Measurements from ENCODE around the gene SLC7A7.
"Not testable (repeated sequence)": the region's sequence is repeated elsewhere in the genome, so short reads cannot be mapped to it uniquely, and the experiment has no call there.

The SLC7A7 gene

DNA sequence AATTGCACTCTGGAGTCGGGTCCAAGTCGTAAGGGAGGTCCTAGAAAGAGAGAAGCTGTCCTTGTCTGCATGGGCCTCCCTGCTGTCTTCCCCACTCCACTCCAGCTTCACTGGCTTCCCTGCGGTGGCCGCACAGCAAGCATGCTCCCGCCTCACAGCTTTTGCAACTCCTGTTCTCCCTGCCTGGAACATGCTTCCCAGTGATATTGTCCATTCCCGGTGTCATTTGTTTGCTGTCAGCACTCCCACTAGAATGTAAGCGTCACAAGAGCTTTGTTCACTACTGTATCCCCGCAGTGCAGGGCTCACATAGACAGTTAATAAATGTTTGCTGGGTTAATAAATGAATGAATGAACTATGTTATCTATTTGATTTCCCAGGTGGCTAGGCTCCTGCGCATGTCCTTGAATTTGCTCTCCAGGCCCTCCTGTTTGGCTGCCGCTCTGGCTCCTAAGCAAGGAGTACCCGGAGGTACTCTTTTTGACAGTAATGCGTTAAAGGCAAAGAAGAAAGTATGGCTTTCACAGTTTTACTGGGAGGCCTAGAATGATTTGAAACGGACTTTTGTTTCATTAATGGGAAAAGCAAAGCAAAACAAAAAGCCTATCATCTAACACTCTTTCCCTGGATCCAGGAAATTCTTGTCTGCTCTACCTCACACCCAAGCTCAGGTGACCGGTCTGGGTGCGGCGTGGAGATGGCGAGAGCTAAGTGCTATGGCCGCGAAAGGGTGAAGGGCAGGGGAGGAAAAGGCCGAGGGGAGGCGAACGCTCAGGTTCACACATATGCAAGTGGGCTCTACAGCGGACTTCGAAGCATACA lies 6.2 kb upstream of the SLC7A7 start:
- no peak for DNase-seq (ENCODE audit: low spot score)

DNA sequence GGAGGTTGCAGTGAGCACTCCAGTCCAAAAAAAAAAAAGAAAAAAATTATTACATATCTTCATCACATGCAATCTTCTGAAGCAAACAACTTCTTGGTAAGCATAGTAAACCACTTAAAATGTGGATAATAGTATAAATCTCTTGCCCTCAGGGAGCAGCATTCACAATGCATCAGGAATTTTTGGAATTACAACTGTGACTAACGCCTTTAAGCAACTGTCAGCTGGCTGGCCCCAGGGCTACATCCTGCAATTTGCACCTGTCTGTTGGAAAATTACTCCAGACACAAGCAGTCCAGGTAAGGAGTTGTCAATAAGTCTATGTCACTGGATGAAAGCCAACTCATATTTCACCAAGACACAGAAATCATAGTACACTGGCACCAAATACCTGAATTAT lies 5.5 kb upstream of the SLC7A7 start:
- DNase-seq (ENCODE audit: low spot score): no peak

DNA sequence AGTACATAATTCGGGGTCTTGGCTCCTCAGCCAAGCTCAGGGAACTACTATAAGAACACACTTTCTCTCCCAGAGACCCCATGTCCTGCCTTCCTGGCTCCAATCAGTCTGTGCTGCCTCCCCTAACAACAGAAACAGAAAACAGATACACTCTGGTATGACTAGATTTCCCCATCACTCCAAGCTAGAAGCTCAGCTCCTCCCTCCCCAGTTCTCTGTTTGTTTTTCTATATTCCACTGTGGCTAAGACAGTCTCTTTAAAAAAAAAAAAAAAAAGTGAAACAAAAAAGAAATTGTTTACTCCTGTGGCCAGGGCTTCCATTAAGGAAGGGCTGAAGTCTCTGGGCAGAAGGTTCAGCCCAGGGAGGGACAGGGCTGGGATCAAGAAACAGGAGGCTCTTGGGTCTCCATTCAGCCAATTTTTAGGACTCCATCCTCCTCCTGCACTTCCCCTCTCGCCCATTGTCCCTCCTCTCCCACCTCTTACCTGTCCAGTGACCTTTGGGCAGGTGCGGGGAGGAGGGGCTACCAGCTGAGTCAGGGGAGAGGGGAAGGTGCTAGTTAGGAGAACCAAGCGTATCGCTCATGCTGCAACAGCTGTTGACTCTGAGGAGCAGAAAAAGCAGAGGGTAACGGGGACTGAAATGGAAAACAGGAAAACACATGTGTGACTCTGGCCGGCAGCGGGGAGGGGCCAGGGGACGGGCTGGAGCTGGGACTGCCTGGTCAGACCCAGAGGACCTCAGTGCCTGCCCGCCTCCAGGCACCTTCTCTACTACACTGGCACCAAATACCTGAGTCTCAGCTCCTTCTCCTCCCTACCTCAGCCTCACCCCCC lies 4.1 kb upstream of the SLC7A7 start:
- no peak for DNase-seq (ENCODE audit: low spot score)

DNA sequence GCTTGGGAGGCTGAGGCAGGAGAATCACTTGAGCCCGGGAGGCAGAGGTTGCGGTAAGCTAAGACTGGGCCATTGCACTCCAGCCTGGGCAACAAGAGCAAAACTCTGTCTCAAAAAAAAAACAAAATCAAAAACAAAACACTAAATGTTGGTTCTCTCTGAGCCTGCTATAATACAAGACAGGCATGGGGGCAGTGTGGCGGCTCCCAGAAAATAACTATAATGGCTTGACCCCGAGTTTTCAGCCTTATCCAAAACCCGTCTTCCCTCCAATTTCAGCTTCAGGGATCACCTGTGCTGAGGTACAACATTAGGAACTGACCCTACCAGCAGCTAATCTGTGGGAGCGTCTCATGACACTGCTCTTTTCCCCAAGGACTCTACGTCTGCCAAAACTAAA lies 862 bp downstream of the SLC7A7 start:
- no peak for DNase-seq (ENCODE audit: low spot score)

DNA sequence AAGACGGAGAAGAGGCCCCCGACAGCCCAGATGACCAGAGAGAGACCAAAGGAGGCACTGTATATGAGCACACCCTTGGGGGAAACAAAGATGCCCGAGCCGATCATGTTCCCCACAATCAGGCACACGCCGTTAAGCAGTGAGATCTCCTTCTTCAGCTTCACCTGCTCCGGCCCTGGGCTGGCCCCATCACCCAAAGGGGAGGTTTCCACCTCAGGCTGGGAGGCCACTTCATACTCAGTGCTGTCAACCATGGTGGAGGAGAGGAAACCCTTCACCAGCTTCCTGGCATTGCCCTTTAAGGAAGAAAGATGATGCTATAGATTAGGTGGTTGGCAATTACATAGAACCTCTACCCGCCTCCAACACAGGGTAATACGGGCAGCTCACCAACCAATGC lies 2.1 kb downstream of the SLC7A7 start:
- no peak for DNase-seq (ENCODE audit: low spot score)

DNA sequence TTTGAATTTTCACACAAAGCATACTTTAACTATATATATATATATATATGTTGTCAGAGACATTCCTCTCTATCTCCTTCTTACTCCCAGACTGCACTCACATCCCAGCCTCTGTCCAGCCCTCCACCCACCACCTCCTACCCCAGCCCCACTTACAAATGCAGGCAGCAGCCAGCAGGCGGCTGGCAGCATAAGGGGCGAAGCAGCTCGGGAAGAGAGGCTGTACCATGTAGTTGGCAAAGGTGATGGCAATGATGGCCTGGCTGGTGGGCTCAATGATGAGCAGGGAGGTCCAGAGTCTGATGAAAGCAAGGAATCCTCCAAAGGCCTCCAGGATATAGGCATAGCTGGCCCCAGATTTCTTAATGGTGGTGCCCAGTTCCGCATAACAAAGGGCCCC lies 2.5 kb downstream of the SLC7A7 start:
- no peak for DNase-seq (ENCODE audit: low spot score)

DNA sequence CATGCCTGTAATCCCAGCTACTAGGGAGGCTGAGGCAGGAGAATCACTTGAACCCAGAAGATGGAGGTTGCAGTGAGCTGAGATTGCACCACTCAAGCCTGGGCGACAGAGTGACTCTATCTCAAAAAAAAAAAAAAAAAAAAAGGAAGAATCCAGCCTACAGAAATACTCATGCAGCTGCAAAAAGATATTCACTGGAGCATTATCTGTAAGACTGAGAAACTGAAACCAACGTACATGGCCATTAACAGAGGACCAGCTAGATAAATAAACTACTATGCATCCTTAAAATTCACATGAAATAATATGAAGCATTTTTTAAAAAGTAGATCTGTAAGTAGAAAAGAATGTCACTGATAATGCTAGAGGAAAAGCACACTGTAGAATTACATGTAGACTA lies 3.5 kb downstream of the SLC7A7 start:
- no peak for DNase-seq (ENCODE audit: low spot score)

DNA sequence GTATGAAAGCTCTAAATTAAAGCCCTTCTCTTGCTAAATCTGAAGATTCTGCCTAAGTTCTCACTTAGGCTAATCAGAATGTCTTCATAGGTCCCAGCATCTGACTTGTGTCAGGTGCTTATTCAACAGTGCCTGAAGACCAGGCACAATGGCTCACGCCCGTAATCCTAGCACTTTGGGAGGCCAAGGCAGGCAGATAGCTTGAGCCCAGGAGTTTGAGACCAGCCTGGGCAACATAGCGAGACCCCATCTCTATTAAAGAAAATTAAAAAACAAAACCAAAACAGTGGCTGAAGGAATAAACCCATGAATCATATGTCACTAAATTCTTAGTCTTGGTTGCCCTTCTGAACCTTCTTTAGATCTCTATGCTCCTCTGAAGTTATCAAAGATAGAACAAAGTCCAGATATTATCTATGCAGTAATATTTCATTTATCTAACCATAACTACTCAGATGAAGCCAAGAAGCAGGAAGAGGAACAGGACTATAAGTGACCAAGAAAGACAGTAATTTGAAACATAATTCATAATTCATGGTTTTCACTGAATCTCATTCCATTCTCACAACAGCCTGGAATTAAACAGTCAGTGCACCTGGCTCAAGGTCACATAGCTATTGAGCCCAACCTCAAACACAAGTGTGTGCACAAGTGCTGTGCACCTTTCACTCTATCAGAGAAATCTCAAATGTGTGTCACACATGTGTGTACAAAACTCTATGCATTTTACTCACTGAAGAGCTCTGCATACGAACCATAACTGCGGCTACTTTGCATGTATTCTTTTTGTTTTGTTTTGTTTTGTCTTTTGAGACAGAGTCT lies 6.6 kb downstream of the SLC7A7 start:
- no peak for DNase-seq (ENCODE audit: low spot score)

DNA sequence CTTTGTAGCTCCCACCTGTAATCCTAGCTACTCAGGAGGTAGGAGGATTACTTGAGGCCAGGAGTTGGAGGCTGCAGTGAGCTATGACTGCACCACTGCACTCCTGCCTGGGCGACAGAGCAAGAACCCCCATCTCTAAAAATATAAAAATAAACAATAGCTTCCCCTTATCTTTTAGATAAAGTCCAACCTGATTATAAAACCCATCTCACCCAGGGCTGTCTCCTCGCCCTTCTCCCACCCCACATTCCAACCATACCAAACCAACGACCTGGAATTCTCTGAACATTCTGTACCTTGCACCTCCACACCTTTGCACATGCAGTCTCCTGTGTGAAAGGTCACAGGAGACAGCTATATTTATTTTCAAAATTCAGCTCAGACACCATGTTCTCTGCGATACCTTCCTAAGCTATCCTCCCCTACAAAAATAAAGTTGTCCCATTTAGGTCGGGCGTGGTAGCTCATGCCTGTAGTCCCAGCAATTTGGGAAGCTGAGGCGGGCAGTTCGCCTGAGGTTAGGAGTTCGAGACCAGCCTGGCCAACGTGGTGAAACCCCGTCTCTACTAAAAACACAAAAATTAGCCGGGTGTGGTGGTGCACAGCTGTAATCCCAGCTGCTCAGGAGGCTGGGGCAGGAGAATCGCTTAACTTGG lies 7.7 kb downstream of the SLC7A7 start:
- no peak for DNase-seq (ENCODE audit: low spot score)

DNA sequence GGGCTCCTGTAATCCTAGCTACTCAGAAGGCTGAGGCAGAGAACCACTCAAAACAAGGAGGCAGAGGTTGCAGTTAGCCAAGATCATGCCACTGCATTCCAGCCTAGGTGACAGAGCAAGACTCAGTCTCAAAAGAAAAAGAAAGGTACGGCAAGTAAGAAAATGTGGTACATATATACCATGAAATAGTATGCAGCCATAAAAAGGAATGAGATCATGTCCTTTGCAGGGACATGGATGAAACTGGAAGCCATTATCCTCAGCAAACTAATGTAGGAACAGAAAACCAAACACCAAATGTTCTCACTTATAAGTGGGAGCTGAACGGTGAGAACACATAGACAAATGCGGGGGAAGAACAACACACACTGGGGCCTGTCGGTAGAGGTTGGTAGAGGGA lies 10.0 kb downstream of the SLC7A7 start:
- DNase-seq (ENCODE audit: low spot score): not testable (repeated sequence)

DNA sequence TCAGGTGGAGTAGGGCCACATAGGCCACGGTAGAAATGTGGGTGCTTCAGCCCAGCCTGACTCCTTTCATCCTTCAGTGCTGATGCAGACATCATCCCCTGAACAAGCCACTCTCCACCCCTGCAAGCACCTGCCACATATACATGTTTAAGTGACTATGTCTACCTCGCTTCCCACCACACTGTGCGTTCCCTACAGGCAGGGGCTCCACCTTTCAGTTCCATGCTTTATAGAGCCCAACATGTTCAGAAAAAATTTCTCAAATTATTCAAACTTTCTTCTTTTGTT lies 11.6 kb downstream of the SLC7A7 start:
- DNase-seq (ENCODE audit: low spot score): no peak

DNA sequence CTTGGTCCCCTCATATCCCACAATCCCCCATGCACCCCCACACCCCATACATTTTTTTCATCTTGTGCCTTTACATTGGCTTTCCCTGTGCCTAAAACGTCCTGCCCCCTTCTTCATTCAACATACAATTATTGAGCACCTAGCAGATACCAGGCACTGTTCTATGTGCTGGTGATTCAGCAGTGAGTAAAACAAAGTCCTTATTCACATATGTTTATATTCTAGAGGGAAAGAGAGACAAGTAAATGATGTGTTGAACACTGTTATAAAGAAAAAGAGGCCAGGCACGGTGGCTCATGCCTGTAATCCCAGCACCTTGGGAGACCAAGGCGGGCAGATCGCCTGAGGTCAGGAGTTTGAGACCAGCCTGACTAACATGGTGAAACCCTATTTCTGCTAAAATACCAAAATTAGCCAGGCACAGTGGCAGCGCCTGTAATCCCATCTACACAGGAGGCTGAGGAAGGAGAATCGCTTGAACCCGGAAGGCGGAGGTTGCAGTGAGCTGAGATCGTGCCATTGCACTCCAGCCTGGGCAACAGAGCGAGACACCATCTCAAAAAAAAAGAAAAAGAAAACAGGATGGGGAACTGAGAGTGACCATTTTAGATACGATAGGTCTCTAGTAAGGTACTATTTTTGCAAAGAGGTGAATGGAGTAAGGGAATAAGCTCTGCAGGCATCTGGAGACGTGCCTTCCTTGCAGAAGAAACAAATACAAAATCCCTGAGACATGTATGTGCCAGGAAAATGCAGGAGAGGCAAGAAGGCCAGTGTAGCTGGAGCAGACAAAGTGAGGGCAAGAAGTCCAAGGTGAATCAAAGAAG lies 12.2 kb downstream of the SLC7A7 start:
- DNase-seq (ENCODE audit: low spot score): no peak

DNA sequence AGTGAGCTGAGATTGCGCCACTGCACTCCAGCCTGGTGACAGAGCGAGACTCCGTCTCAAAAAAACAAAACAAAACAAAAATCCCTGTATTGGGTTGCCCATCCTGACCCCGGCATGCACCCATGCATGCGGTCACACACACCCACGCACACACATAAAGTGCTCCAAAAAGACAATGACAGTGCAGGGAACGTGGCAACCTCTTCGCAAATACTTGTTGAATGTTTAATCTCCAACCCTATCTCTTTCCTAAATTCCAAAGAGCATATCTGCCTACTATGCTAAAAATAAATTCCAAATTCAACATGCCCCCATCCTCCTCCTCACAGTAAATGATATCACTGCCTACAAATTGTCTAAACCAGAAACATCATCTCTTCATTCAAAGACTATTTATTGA lies 13.5 kb downstream of the SLC7A7 start:
- DNase-seq (ENCODE audit: low spot score): no peak

DNA sequence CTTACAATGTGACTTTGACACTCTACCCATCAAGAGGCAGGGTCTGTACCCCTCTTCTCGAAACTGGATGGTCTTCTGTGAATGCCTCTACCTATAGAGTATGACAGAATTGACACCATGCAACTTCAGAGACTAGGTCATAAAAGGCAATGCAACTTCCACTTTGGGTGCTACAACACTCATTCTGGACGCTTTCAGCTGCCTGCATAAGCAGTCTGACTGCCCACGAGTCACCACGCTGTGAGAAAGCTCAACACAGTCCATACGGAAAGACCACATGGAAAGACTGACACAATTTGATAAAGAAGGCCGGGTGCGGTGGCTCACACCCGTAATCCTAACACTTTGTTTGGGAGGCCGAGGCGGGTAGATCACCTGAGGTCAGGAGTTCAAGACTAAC lies 14.9 kb downstream of the SLC7A7 start:
- no peak for DNase-seq (ENCODE audit: low spot score)

DNA sequence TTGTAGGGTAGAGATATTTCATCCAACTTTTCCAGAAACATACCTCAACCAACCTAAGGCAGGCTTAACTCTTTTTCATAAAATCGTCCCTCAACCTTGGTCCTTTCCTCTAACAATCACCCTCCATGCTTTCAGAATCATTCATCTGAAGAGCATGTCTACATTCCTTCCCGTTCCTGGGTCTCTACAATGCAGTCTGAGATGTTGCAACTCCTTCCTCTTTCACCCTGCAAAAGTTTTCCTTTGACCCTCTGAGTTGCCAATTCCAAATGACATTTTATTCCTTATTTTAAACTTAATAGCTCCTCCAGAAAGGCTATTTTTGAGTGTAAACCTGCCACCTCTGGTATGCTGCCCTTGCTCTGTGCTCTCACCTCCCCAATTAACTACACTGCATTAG lies 16.7 kb downstream of the SLC7A7 start:
- DNase-seq (ENCODE audit: low spot score): no peak

DNA sequence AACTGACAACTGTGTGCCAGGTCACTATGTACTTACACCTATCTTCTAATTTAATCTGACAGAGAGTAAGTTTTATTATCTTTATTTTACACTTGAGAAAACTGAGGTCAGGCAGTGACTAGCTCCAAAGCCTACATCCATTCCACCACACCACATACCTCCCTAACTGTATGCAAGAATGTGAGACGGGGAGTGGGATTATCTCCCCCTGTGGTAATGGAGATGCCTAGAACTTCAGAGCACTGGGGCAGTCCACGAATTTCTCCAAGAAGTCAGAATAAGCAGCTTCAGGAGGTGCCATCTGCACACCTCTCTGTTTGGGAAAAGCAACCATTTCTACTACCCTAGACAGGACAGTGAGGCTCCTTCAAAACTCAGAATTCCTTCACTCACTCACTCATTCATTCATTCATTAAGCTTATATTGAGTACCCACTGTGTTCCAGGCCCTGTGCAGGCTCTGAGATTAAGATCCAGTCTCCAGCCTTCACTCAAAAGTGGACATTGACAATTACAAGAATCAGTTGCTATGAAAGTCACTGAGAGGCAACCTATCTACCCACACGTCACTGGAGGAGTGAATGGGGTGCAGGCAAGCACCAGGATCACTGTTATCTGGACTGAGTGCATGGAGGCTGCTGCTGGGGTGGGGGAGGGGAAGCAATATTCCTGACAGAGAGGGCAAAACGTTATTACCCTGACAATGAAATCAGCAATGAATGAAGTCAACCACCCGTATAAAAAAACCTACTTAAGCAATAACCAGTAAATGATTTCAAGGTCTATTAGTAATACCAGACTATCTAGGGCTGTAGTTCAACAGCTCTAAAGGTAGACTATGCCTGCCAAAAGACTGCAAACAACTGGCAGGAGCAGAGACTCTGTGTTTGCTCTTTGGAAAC lies 18.0 kb downstream of the SLC7A7 start:
- DNase-seq (ENCODE audit: low spot score): no peak

DNA sequence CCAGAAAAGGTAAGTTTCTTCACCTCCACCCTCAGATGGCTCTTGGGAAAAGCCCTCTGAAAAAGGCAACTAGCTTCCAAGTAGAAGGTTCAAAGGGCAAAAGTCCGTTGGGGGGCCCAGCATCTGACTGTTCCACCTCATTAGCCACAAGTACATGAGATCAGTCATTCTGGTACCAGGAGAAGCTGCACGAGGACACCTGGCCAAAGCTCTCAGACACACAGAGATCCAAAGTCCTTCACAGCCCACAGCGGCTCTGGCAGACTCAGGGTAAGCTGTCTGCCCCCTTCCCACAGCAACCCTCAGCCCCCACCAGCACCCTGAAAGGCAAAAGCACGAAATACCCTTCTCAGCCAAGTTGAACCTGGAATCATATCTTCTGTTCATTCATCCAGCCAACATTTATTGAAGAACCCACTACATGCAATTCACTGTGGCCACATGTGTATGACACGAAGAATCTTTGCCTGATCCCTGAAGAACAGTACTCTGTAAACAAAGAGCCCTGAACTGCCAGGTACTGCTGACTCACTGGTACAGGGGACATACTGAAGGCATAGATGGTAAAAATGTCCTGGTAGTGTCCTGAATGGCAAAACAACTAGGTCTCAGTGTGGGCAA lies 19.0 kb downstream of the SLC7A7 start:
- no peak for DNase-seq (ENCODE audit: low spot score)

DNA sequence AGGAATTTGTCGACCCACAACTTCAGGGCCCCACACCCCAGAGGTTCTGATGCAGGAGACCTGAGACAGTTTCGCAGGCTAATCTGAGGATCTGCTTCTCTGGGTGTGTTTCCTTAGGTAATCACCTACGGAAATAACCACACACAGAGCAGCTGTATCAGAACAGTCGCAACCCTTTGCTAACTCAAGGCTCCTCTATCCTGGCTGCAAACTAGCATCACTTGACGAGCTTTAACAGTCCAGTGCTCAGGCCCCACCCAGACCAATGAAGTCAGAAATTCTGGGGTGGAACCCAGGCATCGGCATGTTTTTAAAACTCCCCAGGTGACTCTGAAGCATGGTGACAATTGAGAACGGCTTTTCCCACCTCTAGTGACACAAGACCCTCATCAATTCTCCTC lies 20.7 kb downstream of the SLC7A7 start:
- DNase-seq (ENCODE audit: low spot score): no peak

DNA sequence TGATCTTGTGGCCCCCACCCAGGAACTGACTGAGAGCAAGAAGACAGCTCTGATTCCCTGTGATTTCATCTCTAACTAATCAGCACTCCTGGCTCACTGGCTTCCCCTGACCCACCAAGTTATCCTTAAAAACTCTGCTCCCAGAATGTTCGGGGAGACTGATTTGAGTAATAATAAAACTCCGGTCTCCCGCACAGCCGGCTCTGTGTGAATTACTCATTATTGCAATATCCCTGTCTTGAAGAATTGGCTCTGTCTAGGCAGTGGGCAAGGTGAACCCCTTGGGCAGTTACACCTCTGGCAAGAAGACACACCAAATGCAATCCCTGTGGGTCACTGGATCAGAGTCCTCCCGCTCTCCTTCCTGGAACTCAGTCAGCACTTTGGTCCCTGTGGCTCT lies 21.3 kb downstream of the SLC7A7 start:
- no peak for DNase-seq (ENCODE audit: low spot score)

DNA sequence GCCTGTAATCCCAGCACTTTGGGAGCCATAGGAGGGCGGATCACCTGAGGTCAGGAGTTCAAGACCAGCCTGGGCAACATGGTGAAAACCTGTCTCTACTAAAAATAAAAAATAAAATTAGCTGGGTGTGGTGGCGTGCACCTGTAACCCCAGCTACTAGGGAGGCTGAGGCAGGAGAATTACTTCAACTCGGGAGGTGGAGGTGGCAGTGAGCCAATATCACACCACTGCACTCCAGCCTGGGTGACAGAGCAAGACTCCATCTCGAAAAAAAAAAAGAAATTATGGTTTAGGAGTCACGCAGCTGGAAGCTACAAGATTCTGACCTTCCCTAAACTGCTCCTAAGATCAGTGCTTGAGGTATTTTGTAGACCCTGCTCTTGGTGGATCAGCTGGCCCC lies 21.7 kb downstream of the SLC7A7 start:
- not testable (repeated sequence) for DNase-seq (ENCODE audit: low spot score)

Measured in D341Med (cell line).